Measurements from ENCODE around the gene FAM24B.

DNA sequence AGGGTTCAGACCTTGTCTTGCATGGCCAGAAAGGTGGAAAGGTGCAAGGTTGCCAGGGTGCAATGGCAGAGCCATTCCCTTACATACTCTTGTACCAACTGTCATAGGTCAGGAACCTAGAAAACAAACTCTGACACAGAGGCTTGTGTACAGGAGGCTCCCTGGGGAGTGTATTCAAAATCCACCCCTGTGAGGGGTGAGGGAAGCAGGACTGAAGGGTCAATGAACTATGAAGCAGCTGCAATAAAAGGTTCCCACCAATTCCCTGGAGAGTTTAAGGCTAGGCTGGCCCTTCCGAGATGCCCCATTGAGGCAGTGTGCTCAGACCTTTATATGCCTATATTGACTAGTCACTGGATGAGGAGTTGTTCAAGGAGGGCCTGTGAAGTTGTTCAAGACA, 19.9 kb downstream of the FAM24B start:
- no peak for TF ChIP-seq POLR2A (IDR thresholded peaks at IDR 0.05; ENCODE audit: low read depth, low read length)
- TF ChIP-seq POLR2AphosphoS5 (IDR thresholded peaks at IDR 0.05; ENCODE audit: low read depth, low read length), result no peak
- no peak for TF ChIP-seq TAF1 (IDR thresholded peaks at IDR 0.05; ENCODE audit: low read depth, low read length)
- TF ChIP-seq POU2F2 (IDR thresholded peaks at IDR 0.05; ENCODE audit: low read depth, low read length), result no peak
- TF ChIP-seq PAX5 (IDR thresholded peaks at IDR 0.05; ENCODE audit: insufficient read depth, low read length, severe bottlenecking), result no peak
- TF ChIP-seq SPI1 (IDR thresholded peaks at IDR 0.05; ENCODE audit: low read depth, low read length), result no peak
